GM19395 (cell line): ENCODE data around the gene ADAM10.
"Not testable (repeated sequence)": the region's sequence is repeated elsewhere in the genome, so short reads cannot be mapped to it uniquely, and the experiment has no call there.

Experiments used
- ATAC-seq: cut with Tn5 transposase; IDR thresholded peaks from one replicate; pipeline ENCODE4 v1.9.1; 2021; ENCODE audit warnings: mild to moderate bottlenecking, moderate library complexity; ENCODE audit not compliant: unreplicated experiment

ADAM10 gene, protein sequence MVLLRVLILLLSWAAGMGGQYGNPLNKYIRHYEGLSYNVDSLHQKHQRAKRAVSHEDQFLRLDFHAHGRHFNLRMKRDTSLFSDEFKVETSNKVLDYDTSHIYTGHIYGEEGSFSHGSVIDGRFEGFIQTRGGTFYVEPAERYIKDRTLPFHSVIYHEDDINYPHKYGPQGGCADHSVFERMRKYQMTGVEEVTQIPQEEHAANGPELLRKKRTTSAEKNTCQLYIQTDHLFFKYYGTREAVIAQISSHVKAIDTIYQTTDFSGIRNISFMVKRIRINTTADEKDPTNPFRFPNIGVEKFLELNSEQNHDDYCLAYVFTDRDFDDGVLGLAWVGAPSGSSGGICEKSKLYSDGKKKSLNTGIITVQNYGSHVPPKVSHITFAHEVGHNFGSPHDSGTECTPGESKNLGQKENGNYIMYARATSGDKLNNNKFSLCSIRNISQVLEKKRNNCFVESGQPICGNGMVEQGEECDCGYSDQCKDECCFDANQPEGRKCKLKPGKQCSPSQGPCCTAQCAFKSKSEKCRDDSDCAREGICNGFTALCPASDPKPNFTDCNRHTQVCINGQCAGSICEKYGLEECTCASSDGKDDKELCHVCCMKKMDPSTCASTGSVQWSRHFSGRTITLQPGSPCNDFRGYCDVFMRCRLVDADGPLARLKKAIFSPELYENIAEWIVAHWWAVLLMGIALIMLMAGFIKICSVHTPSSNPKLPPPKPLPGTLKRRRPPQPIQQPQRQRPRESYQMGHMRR

DNA sequence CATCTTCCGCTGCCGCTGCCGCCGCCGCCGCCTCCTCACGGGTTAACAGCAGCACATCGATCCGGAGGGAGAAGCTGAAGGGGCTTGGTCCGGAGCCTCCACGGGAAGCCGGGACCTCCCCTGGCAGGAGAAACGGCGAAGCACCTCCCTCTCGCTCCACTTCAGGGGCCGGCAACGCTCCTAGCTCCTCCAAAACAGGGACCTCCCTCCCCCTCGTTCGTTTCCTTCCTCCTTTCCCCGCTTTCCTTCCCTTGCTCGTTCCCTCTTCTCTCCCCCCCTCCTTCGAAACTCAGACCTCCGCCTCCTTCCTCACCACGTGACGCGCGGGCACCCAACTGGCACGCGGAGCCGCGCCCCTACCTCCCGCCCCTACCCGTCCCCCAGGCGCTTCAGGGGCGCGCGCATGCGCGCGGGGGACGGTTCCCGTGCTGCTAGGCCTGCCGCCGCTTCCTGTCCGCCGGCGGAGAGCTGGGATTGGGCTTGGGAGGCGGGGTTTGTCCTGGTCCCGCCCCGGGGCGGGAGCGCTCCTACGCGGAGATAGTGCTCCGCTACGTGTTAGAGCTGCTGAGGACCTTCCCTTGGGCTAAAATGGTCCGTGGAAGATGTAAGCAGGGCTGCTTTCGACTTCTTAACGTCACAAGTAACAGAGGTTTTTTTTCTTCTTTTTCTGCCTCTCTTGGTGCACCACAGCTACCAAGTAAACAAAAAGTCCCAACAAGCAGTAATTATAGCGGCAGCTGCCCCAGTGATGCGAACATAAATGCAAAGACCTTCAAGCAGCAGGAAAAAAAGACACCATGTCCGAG is at the start of gene ADAM10:
Gene ADAM10, minus strand, starts transcription at position 176 of the 806 bp plus-strand sequence. Its CDS starts 173 bp downstream, at position 3.
- peak; percentile 65 for ATAC-seq

DNA sequence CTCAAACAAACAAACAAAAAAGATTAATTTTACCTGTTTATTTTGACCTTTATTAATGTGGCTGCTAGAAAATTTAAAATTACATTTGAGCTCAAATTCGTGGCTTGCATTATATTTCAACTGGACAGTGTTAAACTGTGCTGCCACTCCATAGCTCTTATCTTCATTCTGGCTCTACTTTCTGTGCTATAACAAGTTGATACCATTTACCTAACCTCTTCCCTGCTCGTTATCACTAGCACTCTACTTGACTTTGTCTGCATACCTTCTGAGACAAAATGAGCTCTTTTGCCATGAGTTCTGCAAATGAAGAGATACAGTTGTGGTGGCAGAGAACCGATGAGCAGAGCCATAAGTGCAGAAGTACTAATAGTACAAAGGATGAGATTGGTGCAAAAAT is 48.0 kb upstream of the ADAM10 start:
- ATAC-seq: no peak

DNA sequence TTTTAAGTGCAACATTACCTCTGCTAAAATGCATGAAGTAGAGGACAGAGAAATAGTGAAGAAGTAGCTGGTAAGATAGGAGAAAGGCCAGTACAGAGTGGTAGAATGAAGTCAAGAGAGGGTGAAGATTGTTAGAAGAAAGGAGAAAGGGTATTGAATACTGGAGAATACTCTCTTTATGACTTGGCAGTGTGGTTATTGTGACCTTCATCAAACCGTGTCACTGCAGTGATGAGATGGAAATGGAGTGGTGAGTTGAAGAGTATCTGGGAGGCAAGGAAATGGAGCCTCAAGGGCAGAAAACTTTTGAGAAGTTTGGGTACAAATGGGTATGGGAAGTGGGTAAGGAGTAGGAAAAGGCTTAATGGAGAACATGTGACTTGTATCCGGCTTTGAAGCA is 46.3 kb upstream of the ADAM10 start:
- no peak for ATAC-seq

DNA sequence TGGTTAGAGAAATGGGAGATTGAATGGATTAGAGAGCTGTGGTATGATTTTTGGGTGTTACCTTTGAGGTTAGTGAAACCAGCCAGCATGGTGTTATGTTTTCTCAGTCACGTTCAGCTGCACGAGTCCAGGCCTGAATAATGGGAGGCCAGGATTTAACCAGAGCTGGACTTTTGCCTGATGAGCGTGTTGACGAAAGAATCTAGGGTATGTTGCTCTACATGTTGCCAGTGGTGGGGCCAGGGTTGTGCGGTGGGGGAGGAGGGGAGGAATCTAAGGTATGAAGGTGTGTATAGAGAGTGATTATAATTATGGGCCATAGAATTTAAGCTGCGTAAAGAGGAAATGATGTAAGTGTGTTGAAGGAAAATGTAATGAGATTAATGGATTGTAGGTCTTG is 44.4 kb upstream of the ADAM10 start:
- ATAC-seq: no peak

DNA sequence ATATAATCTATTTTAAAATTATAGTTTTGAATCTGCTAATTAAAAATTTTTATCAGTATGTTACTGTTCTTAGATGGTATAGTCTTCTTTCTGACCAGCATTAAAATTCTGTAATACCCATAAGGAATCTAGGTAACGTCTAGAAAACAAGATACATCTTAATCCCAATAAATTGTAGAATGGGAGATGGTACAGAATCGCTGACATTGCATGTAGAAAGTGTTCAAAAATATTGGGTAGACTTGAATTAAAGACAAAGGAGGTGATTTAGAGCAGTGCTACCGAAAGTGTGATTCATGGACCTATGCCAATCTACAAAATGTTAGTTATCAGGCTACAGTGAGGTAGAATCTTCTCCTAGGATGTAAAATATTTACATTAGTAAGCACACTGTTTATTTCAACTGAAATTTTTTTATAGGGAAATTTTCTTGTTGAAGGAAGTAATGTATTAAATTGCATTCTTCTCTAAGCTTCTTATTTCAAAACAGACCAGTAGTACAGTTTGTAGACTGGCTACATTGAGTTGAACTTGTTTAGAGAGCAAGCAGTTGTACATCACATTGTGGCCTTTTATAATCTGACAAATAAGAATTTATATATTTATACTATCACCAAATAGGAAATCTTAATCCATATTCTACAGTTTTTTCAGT is 38.7 kb upstream of the ADAM10 start:
- no peak for ATAC-seq

DNA sequence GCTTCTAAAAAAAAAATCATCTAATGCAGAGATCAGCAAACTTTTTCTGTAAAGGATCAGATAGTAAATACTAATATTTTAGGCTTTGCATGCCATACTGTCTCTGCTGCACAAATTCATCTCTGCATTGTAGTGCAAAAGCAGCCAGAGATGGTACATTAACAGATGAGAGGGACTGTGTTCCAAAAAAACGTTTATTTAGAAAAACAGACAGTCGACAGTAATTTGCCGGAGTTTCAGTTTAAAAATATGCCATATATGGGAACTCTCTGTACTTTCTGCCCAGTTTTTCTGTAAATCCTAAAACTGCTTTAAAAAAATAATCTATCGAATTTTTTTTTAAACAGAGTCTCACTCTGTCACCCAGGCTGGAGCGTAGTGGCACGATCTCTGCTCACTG is 35.8 kb upstream of the ADAM10 start:
- ATAC-seq: no peak

DNA sequence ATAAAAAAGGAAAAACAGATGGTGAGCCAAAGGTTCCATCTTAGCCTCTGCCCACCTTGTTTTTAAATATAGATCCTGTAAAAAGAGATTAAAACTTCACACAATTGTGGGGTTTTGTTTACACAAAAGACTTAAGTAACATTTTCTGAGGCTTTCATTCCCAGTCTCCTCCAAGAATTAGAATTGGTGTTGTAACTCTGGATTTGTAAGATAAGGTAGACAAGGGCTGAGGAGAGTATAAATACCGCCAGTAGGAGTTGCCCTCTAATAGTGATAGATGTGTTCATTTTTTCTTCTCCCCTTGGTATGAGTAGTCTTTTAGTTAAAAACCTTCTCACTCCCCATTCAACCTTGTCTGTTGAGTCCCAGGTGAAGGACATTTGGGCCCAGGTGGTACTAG is 30.0 kb upstream of the ADAM10 start:
- no peak for ATAC-seq

DNA sequence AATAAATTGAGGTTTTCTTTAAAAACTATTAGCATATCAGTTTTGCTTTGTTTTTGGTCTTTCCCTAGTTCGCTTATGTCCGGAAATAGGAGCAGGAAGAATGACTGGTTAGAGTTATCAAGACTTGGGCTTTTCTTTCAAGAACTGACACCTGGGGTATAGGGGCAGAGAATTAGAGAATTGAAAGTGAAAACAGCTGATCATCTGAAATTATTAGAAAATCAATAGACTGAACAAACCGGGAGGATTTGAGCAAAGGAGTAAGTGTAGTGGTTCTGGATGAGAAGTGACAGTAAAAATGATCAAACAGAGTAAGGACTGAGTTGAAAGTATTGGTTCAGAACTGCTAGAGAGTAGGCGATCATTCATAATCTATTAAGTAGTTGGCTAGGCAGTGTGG is 27.6 kb upstream of the ADAM10 start:
- peak; percentile 71 for ATAC-seq

DNA sequence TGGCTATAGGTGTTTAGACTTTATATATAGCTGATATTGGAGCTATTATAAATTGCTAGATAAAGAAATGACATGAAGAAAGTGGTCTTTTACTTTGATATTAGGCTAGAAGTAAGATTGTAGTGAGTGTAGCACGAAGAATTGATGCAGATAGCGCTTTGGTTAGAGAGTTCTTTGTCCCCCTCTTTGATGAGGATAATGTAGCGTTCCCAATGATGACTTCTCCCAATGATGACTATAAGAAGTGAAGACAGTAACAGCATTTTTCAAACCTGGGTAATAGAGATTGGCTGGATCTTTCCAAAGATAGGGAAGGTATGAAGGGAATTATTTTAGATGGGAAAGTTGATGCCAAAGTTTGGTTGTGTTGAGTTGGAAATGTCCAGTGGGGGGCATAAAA is 25.9 kb upstream of the ADAM10 start:
- no peak for ATAC-seq

DNA sequence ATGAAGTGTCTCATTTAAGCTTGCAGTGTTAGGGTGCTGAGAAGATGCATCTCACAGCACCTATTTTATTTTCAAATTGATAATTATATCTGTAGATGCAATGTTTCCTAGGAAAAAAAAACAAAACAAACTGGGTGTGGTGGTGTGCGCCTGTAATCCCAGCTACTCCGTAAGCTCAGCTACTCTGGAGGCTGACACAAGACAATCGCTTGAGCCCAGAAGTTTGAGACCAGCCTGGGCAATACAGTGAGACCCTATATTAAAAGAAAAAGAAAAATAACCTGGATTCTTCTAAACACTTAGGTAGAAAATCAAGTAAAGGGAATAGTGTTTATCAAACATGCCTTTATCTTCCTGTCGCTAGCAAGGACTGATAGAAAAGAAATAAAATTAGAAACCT is 23.5 kb upstream of the ADAM10 start:
- no peak for ATAC-seq

DNA sequence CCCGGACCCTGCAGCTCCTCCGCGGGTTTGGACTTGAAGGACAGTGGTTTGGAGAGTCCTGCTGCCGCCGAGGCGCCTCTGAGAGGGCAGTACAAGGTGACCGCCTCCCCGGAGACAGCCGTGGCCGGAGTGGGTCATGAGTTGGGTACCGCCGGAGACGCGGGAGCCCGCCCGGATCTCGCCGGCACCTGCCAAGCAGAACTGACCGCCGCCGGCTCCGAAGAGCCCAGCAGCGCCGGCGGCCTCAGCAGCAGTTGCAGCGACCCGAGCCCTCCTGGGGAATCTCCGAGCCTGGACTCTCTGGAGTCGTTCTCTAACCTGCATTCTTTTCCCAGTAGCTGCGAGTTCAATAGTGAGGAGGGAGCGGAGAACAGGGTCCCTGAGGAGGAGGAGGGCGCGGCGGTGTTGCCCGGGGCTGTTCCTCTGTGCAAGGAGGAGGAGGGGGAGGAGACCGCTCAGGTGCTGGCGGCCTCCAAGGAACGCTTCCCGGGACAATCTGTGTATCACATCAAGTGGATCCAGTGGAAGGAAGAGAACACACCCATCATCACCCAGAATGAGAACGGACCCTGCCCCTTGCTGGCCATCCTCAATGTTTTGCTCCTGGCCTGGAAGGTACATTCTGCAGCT is 22.2 kb upstream of the ADAM10 start:
- peak; percentile 16 for ATAC-seq

DNA sequence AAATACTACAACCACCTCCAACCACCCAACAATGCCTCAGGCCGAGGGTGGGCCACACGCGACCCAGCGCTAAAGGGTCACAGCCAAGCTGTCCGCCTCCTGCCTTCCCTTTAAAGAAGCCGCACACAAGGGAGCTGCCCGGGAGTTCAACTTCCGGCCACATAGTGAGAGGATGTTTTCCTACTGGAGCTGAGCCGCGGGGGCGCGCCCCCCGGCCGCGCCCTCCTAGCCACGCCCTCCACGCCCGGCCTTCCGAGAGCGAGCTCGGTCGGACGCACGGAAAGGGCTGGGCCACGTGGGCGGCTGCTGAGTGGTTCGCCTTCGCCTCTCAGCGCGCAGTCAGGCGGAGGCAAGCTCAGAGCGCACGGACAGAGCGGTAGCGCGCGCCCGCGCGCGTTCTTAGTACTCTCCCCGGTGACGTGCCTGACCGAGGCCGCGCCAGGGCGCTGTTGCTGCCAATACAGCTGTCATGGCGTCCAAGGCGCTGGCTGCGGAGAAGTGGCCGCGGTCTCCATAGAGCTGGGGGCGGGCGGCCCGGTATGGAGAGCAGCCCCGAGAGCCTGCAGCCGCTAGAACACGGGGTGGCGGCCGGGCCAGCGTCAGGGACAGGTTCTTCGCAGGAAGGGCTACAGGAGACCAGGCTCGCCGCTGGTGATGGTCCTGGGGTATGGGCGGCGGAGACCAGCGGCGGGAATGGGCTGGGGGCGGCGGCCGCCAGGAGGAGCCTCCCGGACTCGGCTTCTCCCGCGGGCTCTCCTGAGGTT is 21.5 kb upstream of the ADAM10 start, which contains the start of gene MINDY2:
Gene MINDY2, plus strand, starts transcription at position 446 of the 764 bp plus-strand sequence. Its CDS starts 94 bp downstream, at position 540.
- peak; percentile 93 for ATAC-seq

DNA sequence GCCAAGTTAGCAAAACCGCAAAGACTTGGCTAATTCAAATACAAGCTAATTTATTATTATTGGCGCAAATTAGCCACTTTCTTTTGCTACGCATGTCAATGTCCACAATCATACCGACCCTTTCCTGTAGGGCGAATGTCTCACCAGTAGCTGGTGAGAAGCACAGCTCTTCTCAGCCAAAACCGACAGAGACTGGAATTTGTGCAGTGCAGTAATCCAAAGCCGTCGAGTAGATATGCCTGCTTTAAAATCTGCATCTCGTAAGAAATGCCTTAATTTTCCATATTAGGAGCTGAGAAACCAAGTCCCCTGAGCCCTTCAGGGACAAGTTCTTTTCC is 21.0 kb upstream of the ADAM10 start:
- ATAC-seq: peak; percentile 30

DNA sequence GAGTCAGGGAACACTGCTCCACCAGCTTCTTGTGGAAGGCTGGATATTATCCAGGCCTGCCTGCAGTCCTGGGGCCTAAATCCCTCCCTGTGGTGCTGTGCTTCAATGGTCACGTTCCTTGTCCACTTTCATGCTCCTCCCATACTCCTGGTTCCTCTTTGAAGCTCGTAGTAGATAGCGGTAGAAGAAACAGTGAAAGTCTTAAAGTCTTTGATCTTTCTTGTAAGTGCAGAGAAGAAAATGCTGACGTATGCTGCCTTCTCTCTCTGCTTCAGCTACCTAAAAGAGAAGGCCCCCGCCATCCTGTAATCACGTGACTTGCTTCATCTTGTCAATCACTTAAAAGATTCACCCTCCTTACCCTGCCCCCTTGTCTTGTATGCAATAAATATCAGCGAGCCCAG is 19.1 kb upstream of the ADAM10 start:
- ATAC-seq: not testable (repeated sequence)

DNA sequence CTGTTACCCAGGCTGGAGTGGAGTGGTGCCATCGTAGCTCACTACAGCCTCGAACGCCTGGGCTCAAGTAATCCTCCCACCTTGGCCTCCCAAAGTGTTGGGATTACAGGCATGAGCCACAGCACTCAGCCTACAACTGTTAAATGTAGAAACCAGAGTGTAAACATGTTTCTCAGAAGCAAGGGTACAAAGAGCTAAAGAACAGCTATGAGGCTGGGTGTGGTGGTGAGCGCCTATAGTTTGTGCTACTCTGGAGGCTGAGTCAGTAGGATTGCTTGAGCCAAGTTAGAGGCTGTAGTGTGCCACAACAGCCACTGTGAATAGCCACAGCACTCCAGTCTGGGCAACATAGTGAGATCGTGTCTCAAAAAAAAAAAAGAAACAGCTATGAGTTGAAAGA is 16.8 kb upstream of the ADAM10 start:
- no peak for ATAC-seq

DNA sequence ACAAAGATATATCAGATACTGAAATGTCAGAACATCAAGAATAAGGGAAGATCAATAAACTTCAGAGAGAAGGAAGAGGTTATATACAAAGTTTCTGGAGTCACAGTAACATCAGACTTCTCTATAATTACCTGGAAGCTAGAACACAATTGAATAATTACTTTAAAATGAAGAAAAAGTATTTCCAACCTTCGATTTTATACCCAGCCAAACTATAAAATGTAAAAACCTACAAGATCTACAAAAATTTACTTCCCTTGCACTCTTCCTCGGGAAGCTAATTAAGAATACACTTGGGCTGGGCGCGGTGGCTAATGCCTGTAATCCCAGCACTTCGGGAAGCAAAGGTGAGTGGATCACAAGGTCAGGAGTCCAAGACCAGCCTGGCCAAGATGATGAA is 15.0 kb upstream of the ADAM10 start:
- ATAC-seq: no peak

DNA sequence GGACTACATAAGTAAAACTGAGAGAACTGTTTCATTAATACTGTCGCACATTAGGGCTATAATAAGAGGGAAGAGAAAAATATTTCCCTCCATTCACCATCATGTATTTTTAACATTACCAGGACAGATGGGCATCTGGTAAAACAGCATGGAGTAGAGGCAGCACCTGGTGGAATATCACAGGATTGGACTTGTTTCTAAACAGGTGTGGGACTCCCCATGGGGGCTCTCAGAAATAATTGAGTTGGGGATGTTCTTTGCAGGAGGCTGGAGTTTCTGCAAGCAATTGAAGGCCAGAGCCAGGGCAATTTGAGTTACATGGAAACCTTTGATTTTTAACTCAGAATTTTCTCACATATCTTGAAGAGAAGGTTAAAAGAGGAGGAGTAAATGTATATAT is 13.2 kb upstream of the ADAM10 start:
- no peak for ATAC-seq

DNA sequence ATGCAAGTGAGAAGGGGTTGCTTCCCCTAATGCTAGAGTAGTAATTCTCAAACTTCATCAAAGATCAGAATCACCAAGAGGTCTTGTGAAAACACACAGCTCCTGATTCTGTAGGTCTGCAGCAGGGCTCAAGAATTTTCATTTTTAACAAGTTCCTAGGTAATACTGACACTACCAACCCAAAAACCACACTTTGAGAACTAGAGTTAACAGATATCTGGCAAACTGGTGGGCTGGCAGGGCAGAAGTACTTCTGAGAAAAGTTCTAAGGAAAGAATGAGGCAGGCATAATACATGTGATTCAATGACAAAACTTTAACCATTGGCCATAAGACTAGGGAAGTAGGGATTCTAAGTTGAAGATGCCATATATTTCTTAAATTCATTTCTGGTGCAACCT is 12.8 kb upstream of the ADAM10 start:
- no peak for ATAC-seq

DNA sequence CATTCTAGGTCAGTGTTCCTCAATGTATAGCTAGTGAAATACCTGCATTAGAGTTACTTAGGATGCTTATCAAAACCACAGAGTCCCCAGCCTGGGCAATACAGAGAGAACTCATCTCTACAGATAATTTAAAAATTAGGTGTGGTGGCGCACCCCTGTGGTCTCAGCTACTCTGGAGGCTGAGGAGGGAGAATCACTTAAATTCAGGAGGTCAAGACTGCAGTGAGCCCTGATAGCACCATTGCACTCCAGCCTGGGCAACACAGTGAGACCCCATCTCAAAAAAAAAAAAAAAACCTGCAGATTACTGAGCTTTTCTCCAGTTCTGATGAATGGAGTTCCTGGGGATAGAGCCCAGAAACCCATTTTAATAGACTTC is 11.5 kb upstream of the ADAM10 start:
- no peak for ATAC-seq
